Measurements from ENCODE around the gene FAM43A. TPM values are rescaled to one million over a fixed set of nuclear protein-coding genes. Genes with fewer than 3 reads are reported as not detected.

The FAM43A gene
- total RNA-seq, 4 donors from 2014 or later = 20.2 to 33.6 (median 31.9) TPM

DNA sequence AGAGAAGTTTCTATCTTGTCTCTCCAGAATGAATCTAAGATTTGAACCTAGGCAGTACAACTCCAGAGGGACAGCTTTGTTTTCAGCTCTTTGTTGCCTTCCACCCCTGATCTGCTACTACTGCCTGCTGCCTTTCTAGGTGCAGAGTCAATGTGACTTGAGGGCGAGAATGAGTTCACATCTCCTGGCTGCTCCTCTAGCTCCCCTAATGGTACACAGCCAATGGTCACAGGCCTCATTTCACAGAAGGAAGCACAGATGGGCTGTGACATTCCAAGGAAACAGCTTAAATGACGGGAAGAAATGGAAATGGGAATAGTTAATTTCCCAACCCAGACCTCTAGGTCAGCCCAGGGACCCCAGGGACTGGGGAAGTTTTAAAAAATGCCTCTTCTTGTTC lies 32.4 kb downstream of the FAM43A start:
- Histone ChIP-seq H3K36me3 (no peaks in the 10 kb centered on the region), H3K27ac (no peak overlapping the region), H3K27me3 (no peaks in the 10 kb centered on the region), H3K4me1 (peaks cover 0 to 20% (median 0%) of the 10 kb centered on the region in 3 donors), H3K4me3 (no peak overlapping the region), H3K9me3 (no peaks in the 10 kb centered on the region)
- intact Hi-C loops (cut with DNase I) = no loop called here
- WGBS, 2 donors = 61 to 90% methylated on average over 1 to 2 of the region's 2 CpGs
- TF ChIP-seq POLR2A (IDR thresholded peaks at IDR 0.05) (no peak), CTCF (IDR thresholded peaks at IDR 0.05) (no peak)
- DNase-seq = no peak

DNA sequence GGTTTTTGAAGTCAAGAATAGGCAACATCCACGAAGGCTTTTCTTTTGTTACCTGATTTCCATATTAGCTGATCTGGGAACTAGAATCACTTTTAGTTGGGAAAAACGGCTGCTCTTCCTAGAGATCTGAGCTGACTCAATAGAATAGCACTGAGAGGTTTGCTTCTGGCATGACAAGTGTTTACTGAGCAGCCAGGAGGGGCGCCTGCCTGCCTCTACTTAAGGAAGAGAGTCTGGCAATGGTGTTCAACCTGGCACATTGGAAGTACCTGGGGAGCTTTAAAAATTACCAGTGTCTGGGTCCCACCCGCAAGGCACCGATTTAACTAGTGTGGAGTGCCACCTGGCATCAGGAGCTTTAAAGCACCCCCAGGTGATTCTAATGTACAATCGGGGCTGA lies 34.4 kb downstream of the FAM43A start:
- intact Hi-C loops (cut with DNase I) = no loop called here
- H3K27me3 ChIP-seq = no peaks in the 10 kb centered on the region
- WGBS, 2 donors = 59 to 82% methylated on average over 4 to 6 of the region's 6 CpGs
- TF ChIP-seq CTCF (IDR thresholded peaks at IDR 0.05) = no peak
- TF ChIP-seq POLR2A (IDR thresholded peaks at IDR 0.05) = no peak
- no peak for DNase-seq
- H3K4me1 ChIP-seq = peaks cover 0 to 22% (median 0%) of the 10 kb centered on the region in 3 donors
- H3K36me3 ChIP-seq = no peaks in the 10 kb centered on the region
- H3K27ac ChIP-seq = no peak overlapping the region
- no peak overlapping the region for H3K4me3 ChIP-seq
- H3K9me3 ChIP-seq = no peaks in the 10 kb centered on the region

GRCh38 chr3:194723846-194724618 lies 38.3 kb downstream of the FAM43A start:
- H3K4me3 ChIP-seq = no peak overlapping the region
- WGBS, 2 donors = 70 to 82% methylated on average over 7 of the region's 7 CpGs
- no peaks in the 10 kb centered on the region for H3K27me3 ChIP-seq
- peaks cover 0 to 13% (median 0%) of the 10 kb centered on the region in 3 donors for H3K4me1 ChIP-seq
- no peaks in the 10 kb centered on the region for H3K9me3 ChIP-seq
- H3K36me3 ChIP-seq = no peaks in the 10 kb centered on the region
- no peak for TF ChIP-seq POLR2A (IDR thresholded peaks at IDR 0.05)
- no peak for DNase-seq
- H3K27ac ChIP-seq = no peak overlapping the region
- intact Hi-C loops (cut with DNase I) = no loop called here

GRCh38 chr3:194725346-194725745 lies 39.7 kb downstream of the FAM43A start:
- DNase-seq = no peak
- no peaks in the 10 kb centered on the region for H3K36me3 ChIP-seq
- H3K27me3 ChIP-seq = no peaks in the 10 kb centered on the region
- H3K9me3 ChIP-seq = no peaks in the 10 kb centered on the region
- 64 to 73% methylated on average over 5 of the region's 5 CpGs for WGBS, 2 donors
- H3K4me3 ChIP-seq = no peak overlapping the region
- TF ChIP-seq CTCF (IDR thresholded peaks at IDR 0.05) = no peak
- TF ChIP-seq POLR2A (IDR thresholded peaks at IDR 0.05) = no peak
- H3K27ac ChIP-seq = no peak overlapping the region
- H3K4me1 ChIP-seq = peaks cover 0 to 20% (median 0%) of the 10 kb centered on the region in 3 donors
- intact Hi-C loops (cut with DNase I) = no loop called here

- WGBS, 2 donors = 52 to 65% methylated on average over 6 to 10 of the region's 11 CpGs
- intact Hi-C loops (cut with DNase I) = no loop called here
- Histone ChIP-seq H3K4me1 (peaks cover 0 to 15% (median 0%) of the 10 kb centered on the region in 3 donors), H3K36me3 (no peaks in the 10 kb centered on the region), H3K27me3 (no peaks in the 10 kb centered on the region), H3K27ac (no peak overlapping the region), H3K9me3 (no peaks in the 10 kb centered on the region), H3K4me3 (no peak overlapping the region)
- no peak for TF ChIP-seq POLR2A (IDR thresholded peaks at IDR 0.05)
- TF ChIP-seq CTCF (IDR thresholded peaks at IDR 0.05) = no peak
- DNase-seq = no peak
Observed at GRCh38 chr3:194727435-194728128, 41.9 kb downstream of the FAM43A start.

Data from esophagus squamous epithelium (tissue), 5 donors.